DMS114 treated with DMSO at 0.1 percent for 48 hours (cell line): ENCODE measurements around the gene LPAR3.

Source experiments
- DNase-seq: peaks from one replicate; lab custom pipeline; 2025; ENCODE audit not compliant: unreplicated experiment; lab: John Stamatoyannopoulos, UW

LPAR3 gene

GRCh38 chr1:84833194-84833593 lies 59.8 kb downstream of the LPAR3 start:
- no peak for DNase-seq

GRCh38 chr1:84830136-84830535 lies 62.9 kb downstream of the LPAR3 start:
- DNase-seq = no peak

GRCh38 chr1:84827976-84828375 lies 65.0 kb downstream of the LPAR3 start:
- no peak for DNase-seq

- no peak for DNase-seq
These were observed 65.5 kb downstream of the LPAR3 start for GRCh38 chr1:84827555-84827954.

GRCh38 chr1:84825161-84825560 lies 67.8 kb downstream of the LPAR3 start:
- no peak for DNase-seq

- no peak for DNase-seq
These were observed 69.0 kb downstream of the LPAR3 start for GRCh38 chr1:84823991-84824390.

- no peak for DNase-seq
These were observed 69.5 kb downstream of the LPAR3 start for GRCh38 chr1:84823511-84823910.

GRCh38 chr1:84810343-84810742 lies 82.7 kb downstream of the LPAR3 start:
- no peak for DNase-seq

- no peak for DNase-seq
These were observed 84.0 kb downstream of the LPAR3 start for GRCh38 chr1:84809023-84809422.

GRCh38 chr1:84803604-84804003 lies 89.4 kb downstream of the LPAR3 start:
- DNase-seq = no peak

GRCh38 chr1:84802567-84803232 lies 90.3 kb downstream of the LPAR3 start:
- DNase-seq = no peak

- no peak for DNase-seq
These were observed 92.6 kb downstream of the LPAR3 start for GRCh38 chr1:84800090-84801073.

- no peak for DNase-seq
These were observed 95.4 kb downstream of the LPAR3 start for GRCh38 chr1:84797603-84798002.

GRCh38 chr1:84795966-84796600 lies 96.9 kb downstream of the LPAR3 start:
- no peak for DNase-seq

GRCh38 chr1:84795213-84795612 lies 97.8 kb downstream of the LPAR3 start:
- DNase-seq = no peak

- no peak for DNase-seq
These were observed 100.6 kb downstream of the LPAR3 start for GRCh38 chr1:84792421-84792820.

- DNase-seq = no peak
These were observed 104.0 kb downstream of the LPAR3 start for GRCh38 chr1:84789014-84789413.

- DNase-seq = no peak
These were observed 107.6 kb downstream of the LPAR3 start for GRCh38 chr1:84785271-84786036.

- no peak for DNase-seq
These were observed 110.1 kb downstream of the LPAR3 start for GRCh38 chr1:84782881-84783280.

- peak; percentile 11 for DNase-seq
These were observed 110.8 kb downstream of the LPAR3 start for GRCh38 chr1:84781946-84782771.
